ENCODE results near the gene PSMD3. TPM values are rescaled to one million over a fixed set of nuclear protein-coding genes. Genes with fewer than 3 reads are reported as not detected.

The PSMD3 gene
- total and polyA plus RNA-seq, 7 donors = 137 to 392 (median 221) TPM

- Histone ChIP-seq H3K27me3 (ENCODE audit: insufficient read depth in 3 of 3, low read length in 2 of 3) (peaks cover 0 to 2% (median 0%) of the 10 kb centered on the region in 3 donors), H3K4me3 (peak overlapping the region; percentile 77), H3K27ac (peak overlapping the region; percentile 90), H3K9me3 (no peaks in the 10 kb centered on the region), H3K36me3 (ENCODE audit: insufficient read depth in 1 of 2, low read depth in 1 of 2) (peaks cover 4 to 38% of the 10 kb centered on the region in 2 donors), H3K4me1 (peaks cover 17% of the 10 kb centered on the region)
- DNase-seq (no peak), ATAC-seq (no peak)
- TF ChIP-seq CTCF (IDR thresholded peaks at IDR 0.05) = no peak
- intact Hi-C loops (cut with DNase I) = no loop called here
- 10 to 23% (median 12%) methylated on average over 7 of the region's 7 CpGs for WGBS, 3 donors
Observed at GRCh38 chr17:39981766-39982375, 1.3 kb downstream of the PSMD3 start.

DNA sequence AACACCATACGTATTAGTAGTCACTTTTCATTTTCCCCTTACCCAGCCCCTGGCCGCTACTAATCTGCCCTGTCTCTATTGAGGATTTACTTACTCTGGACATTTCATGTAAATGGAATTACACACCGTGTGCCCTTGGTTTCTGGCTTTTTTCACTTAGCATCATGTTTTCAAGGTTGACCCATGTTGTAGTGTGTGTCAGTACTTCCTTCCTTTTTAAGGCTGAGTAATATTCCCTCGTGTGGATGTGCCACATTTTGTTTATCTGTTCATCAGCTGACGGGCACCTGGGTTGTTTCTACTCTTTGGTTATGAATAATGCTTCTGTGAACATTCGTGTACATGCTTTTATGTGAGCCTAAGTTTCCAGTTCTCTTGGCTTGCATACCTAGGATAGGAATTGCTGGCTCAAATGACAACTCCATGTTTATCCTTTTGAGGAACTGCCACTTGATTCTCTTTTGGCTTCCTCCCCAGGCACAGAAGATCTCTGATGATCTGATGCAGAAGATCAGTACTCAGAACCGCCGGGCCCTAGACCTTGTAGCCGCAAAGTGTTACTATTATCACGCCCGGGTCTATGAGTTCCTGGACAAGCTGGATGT is 7.7 kb downstream of the PSMD3 start:
- peak in 2 of 4 donors; percentile 61 to 73 for ATAC-seq
- DNase-seq = no peak
- peaks cover 17 to 100% of the 10 kb centered on the region in 2 donors for H3K36me3 ChIP-seq (ENCODE audit: insufficient read depth in 1 of 2, low read depth in 1 of 2)
- no peaks in the 10 kb centered on the region for H3K9me3 ChIP-seq
- H3K4me1 ChIP-seq = peaks cover 10% of the 10 kb centered on the region
- 60 to 81% (median 63%) methylated on average over 11 of the region's 11 CpGs for WGBS, 3 donors
- H3K27ac ChIP-seq = peak overlapping the region; percentile 53
- H3K27me3 ChIP-seq (ENCODE audit: insufficient read depth in 3 of 3, low read length in 2 of 3) = no peaks in the 10 kb centered on the region
- intact Hi-C loops (cut with DNase I) = no loop called here
- H3K4me3 ChIP-seq = no peak overlapping the region
- TF ChIP-seq CTCF (IDR thresholded peaks at IDR 0.05) = no peak

GRCh38 chr17:39994448-39994847 is 13.8 kb downstream of the PSMD3 start:
- ATAC-seq (no peak), DNase-seq (no peak)
- WGBS, 3 donors = 86 to 94% (median 92%) methylated on average over 11 of the region's 11 CpGs
- H3K4me1 ChIP-seq = peaks cover 4% of the 10 kb centered on the region
- no peak overlapping the region for H3K27ac ChIP-seq
- peaks cover 20 to 92% of the 10 kb centered on the region in 2 donors for H3K36me3 ChIP-seq (ENCODE audit: insufficient read depth in 1 of 2, low read depth in 1 of 2)
- intact Hi-C loops (cut with DNase I) = no loop called here
- TF ChIP-seq CTCF (IDR thresholded peaks at IDR 0.05) = no peak
- no peak overlapping the region for H3K4me3 ChIP-seq
- no peaks in the 10 kb centered on the region for H3K27me3 ChIP-seq (ENCODE audit: insufficient read depth in 3 of 3, low read length in 2 of 3)
- H3K9me3 ChIP-seq = no peaks in the 10 kb centered on the region

- TF ChIP-seq CTCF (IDR thresholded peaks at IDR 0.05) = no peak
- H3K27ac ChIP-seq = no peak overlapping the region
- intact Hi-C loops (cut with DNase I) = no loop called here
- H3K4me1 ChIP-seq = peaks cover 4% of the 10 kb centered on the region
- peak in 1 of 4 donors; percentile 10 for ATAC-seq
- no peaks in the 10 kb centered on the region for H3K27me3 ChIP-seq (ENCODE audit: insufficient read depth in 3 of 3, low read length in 2 of 3)
- DNase-seq = no peak
- H3K9me3 ChIP-seq = no peaks in the 10 kb centered on the region
- H3K36me3 ChIP-seq (ENCODE audit: insufficient read depth in 1 of 2, low read depth in 1 of 2) = peaks cover 20 to 82% of the 10 kb centered on the region in 2 donors
- 79 to 90% (median 89%) methylated on average over 6 of the region's 6 CpGs for WGBS, 3 donors
- no peak overlapping the region for H3K4me3 ChIP-seq
Observed at GRCh38 chr17:39995438-39995837, 14.8 kb downstream of the PSMD3 start.
